ENCODE measurements around the gene SLC26A8. TPM values are rescaled to one million over a fixed set of nuclear protein-coding genes. Genes with fewer than 3 reads are reported as not detected.

The SLC26A8 gene, protein sequence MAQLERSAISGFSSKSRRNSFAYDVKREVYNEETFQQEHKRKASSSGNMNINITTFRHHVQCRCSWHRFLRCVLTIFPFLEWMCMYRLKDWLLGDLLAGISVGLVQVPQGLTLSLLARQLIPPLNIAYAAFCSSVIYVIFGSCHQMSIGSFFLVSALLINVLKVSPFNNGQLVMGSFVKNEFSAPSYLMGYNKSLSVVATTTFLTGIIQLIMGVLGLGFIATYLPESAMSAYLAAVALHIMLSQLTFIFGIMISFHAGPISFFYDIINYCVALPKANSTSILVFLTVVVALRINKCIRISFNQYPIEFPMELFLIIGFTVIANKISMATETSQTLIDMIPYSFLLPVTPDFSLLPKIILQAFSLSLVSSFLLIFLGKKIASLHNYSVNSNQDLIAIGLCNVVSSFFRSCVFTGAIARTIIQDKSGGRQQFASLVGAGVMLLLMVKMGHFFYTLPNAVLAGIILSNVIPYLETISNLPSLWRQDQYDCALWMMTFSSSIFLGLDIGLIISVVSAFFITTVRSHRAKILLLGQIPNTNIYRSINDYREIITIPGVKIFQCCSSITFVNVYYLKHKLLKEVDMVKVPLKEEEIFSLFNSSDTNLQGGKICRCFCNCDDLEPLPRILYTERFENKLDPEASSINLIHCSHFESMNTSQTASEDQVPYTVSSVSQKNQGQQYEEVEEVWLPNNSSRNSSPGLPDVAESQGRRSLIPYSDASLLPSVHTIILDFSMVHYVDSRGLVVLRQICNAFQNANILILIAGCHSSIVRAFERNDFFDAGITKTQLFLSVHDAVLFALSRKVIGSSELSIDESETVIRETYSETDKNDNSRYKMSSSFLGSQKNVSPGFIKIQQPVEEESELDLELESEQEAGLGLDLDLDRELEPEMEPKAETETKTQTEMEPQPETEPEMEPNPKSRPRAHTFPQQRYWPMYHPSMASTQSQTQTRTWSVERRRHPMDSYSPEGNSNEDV
- total RNA-seq (2022; extraction: Qiagen RNA extraction) = 0.10 TPM in 1 of 5 replicates, not detected in the others

DNA sequence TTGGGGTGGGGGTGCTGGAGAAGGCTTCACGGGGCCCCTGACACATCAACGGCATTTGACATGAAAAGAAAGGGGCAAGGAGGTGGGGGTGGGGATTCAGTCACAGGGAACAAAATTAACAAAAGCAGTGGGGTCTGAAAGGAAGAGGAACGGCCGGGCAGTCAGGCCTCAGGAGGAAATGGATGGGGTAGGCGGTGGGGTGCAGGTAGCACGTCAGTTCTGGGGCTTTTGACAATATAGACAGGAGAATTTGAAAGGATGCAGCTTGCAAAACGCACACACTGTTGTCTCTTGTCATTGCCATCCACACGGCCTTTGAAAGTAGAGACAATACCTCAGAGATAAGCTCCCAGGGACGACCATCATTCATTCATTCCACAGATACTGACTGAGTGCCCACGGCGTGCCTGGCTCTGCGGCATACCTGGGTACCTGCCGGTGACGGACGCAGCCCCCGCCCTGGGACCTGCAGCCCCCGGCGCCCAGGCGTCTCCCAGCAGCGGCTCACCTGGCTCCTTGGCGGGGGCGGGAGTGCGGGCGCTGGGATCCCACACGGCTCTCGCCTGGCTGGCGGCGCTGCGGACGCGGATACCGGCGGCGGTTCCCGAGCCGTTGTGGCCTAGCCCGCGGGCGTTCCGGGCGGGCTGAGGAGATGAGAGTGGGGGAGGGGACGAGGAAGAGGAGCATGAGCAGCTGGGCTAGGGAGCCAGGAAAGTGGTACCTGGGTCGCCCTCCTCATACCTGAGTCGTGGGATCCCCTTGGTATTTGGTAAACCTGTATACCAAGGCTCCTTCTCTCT, at the start of gene SLC26A8:
Gene SLC26A8, minus strand, starts transcription at position 646 of the 800 bp plus-strand sequence. CDS start 4,934 bp downstream, outside the sequence.

DNA sequence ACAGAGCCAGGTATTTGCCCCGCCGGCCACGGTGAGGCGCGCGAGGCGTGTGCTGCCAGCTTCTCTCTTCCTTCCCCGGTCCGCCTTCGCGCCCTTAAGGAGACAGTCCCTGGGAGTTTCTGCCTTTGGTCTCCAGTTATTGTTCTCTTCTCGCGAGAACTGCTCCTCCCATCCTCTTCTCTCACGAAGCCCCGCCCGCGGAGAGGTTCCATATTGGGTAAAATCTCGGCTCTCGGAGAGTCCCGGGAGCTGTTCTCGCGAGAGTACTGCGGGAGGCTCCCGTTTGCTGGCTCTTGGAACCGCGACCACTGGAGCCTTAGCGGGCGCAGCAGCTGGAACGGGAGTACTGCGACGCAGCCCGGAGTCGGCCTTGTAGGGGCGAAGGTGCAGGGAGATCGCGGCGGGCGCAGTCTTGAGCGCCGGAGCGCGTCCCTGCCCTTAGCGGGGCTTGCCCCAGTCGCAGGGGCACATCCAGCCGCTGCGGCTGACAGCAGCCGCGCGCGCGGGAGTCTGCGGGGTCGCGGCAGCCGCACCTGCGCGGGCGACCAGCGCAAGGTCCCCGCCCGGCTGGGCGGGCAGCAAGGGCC, 3.2 kb upstream of the SLC26A8 start, which contains the start of gene MAPK14:
Gene MAPK14, plus strand, starts transcription at position 308 of the 587 bp plus-strand sequence. CDS start 350 bp downstream, outside the sequence.

DNA sequence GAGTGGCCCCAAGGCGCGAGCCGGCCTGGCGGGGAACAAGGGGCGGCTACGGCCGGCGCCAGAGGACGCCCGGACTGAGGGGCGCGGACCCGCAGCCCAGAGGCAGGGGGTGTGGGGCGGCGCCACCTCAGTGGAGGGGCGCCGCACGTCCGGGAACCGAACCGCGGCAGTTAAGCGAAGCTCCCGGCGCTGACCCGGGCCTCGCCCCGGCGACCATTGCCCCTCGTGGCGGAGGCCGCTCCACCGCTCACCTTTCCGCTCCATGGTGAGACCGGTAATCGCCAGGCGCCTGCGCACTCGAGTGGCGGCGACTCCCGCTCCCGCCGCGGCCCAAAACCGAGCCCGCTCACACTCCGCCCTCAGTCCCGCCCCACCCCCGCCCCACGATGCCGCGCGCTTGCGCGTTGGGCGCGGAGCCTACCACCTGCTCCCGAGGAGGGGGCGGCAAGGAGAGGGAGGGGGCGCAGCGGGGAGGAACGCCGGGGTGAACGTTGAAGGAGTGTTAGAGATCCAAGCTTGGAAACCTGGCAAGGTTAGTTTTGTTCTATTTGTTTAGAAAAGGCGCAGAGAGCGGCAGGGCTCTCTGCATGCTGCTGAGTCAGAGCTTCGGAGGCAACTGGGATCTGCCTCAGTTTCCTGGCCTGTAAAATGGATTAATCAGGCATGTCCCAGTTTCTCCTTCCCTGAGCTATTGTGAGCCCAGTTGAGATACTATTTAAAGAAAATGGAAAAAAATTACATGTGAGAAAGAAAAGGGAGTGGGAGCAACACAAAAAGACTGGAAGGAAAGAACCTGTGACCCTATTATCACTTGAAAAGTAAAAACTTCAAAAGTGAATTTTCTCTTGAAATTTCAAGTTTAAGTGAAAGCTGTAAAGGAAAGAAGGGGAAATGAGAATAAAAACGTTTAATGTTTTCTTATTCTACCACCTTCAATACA, 103.4 kb downstream of the SLC26A8 start, which contains the start of gene SRPK1:
Gene SRPK1, minus strand, starts transcription at position 306 of the 940 bp plus-strand sequence. Its CDS starts 42 bp downstream, at position 264.

Other genes starting within 250 kb of the SLC26A8 start
- 0.60 to 1.6 TPM (median 0.66 TPM) in 5 replicates for gene CLPSL2, start 248.0 kb downstream of the SLC26A8 start, total RNA-seq (2022; extraction: Qiagen RNA extraction)
- not detected in 5 replicates for gene CLPSL1, start 243.6 kb downstream of the SLC26A8 start, total RNA-seq (2022; extraction: Qiagen RNA extraction)
- not detected in 5 replicates for gene CLPS, start 227.3 kb downstream of the SLC26A8 start, total RNA-seq (2022; extraction: Qiagen RNA extraction)
- 0.09 to 0.15 TPM (median 0.12 TPM) in 3 of 5 replicates, not detected in the others for gene LHFPL5, start 219.3 kb downstream of the SLC26A8 start, total RNA-seq (2022; extraction: Qiagen RNA extraction)
- gene SRPK1, start 103.5 kb downstream of the SLC26A8 start, total RNA-seq (2022; extraction: Qiagen RNA extraction) = 24.9 to 54.2 TPM (median 29.4 TPM) in 5 replicates
- 21.9 to 30.1 TPM (median 26.6 TPM) in 5 replicates for gene MAPK14, start 3.2 kb upstream of the SLC26A8 start, total RNA-seq (2022; extraction: Qiagen RNA extraction)
- gene MAPK13, start 105.9 kb upstream of the SLC26A8 start, total RNA-seq (2022; extraction: Qiagen RNA extraction) = 0.45 to 0.93 TPM (median 0.81 TPM) in 5 replicates
- 9.1 to 10.8 TPM (median 10.0 TPM) in 5 replicates for gene BRPF3, start 172.1 kb upstream of the SLC26A8 start, total RNA-seq (2022; extraction: Qiagen RNA extraction)
- 0.08 TPM in 1 of 5 replicates, not detected in the others for gene PNPLA1, start 245.4 kb upstream of the SLC26A8 start, total RNA-seq (2022; extraction: Qiagen RNA extraction)

All from A549 treated with Hydrocortisone at 1 μM for 4 hours (cell line).